ENCODE measurements around the gene PLEKHF1.
"Not testable (repeated sequence)": the region's sequence is repeated elsewhere in the genome, so short reads cannot be mapped to it uniquely, and the experiment has no call there.

The PLEKHF1 gene, protein sequence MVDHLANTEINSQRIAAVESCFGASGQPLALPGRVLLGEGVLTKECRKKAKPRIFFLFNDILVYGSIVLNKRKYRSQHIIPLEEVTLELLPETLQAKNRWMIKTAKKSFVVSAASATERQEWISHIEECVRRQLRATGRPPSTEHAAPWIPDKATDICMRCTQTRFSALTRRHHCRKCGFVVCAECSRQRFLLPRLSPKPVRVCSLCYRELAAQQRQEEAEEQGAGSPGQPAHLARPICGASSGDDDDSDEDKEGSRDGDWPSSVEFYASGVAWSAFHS

GRCh38 chr19:29665215-29665825 is at the start of gene PLEKHF1:
Gene PLEKHF1 (plus strand): TSS chr19:29665461. CDS start chr19:29673840, 8,379 bp downstream.
- peak; percentile 87 to 93 for DNase-seq

DNA sequence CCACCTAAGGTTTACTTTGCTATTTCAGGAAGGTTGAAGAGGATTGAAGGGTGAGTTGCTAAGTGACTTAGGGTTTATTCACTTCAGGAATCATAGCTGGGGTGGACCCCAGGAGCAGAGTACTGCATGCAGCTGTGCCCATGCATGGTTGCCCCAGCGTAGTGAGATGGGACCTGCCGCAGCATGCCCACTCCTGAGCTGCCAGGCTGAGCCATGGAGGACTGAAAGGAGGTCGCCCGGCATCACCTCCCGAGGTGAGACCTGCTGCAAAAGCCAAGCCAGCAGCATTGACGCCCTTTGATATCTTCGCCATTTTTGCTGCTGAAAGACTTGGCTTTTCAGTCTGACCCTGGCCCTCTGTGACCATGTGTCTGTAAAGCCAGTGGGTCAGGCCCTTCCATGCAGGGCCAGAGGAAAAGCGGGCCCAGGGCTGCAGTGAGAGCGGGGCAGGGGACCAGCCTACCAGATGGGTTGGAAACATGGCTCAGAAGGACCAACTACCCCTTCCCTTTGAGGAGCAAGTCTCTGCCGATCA is 49.3 kb upstream of the PLEKHF1 start:
- DNase-seq: no peak

- no peak for DNase-seq
These were observed 48.7 kb upstream of the PLEKHF1 start for GRCh38 chr19:29616541-29616940.

DNA sequence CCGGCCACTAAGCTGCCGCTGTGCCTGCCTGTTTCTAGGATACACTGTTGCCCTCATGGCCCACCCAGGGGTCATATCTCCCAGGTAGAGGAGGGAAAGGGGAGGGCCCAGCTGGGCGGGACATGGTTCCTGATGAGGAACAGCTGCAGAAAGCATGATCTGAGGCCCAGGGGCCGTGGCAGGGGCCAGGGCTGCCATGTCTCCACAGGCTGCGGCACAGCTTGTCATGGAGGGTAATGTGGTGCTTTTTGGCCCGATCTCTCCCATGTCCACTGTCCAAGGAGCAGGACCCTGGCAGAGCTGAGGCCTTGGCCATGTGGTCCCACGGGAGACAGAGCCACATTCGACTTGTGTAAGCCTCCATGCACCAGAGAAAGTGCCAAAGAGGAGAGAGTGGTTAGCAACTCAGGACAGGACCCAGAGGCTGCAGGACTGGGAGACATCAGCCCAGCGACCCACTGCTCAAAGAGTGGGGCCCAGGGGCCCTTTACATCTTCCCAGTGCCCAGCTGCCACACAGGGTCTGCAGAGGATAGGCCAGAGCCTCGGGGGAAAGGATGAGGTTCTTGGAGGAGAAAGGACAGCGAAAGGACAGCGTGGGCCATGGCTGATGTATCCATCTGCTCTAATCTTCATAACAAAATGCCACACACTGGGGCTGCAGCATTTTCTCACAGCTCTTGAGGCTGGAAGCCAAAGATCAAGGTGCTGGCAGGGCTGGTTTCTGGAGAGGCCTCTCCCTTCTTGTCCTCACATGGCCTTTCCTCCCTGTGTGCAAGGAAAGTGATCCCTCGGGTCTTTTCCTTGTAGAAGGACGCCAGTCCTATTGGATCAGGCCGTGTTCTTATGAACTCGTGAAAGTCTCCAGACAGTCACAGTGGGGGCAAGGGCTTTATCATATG is 47.6 kb upstream of the PLEKHF1 start:
- no peak for DNase-seq

GRCh38 chr19:29618434-29618833 is 46.8 kb upstream of the PLEKHF1 start:
- DNase-seq: no peak

DNA sequence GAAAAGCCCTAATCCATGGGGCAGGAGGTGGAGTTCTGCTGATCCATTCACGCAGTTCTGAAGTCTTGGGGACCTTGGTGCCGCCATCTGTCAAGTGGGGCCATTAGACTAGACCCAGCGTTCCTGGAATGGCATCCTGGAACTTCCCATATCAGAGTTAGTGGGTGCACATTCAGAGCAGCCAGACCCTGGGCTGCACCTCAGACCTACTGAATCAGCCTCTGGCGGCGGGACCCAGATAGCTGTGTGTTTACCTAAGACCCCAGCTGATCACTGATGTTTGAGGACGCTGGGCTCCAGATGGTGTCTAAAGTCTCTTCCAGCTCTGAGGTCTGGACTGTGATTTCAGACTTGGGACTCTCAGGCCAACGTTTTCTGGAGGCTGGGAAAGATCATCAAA is 46.4 kb upstream of the PLEKHF1 start:
- DNase-seq: no peak

GRCh38 chr19:29620931-29621351 is 44.3 kb upstream of the PLEKHF1 start:
- peak; percentile 53 to 65 for DNase-seq

DNA sequence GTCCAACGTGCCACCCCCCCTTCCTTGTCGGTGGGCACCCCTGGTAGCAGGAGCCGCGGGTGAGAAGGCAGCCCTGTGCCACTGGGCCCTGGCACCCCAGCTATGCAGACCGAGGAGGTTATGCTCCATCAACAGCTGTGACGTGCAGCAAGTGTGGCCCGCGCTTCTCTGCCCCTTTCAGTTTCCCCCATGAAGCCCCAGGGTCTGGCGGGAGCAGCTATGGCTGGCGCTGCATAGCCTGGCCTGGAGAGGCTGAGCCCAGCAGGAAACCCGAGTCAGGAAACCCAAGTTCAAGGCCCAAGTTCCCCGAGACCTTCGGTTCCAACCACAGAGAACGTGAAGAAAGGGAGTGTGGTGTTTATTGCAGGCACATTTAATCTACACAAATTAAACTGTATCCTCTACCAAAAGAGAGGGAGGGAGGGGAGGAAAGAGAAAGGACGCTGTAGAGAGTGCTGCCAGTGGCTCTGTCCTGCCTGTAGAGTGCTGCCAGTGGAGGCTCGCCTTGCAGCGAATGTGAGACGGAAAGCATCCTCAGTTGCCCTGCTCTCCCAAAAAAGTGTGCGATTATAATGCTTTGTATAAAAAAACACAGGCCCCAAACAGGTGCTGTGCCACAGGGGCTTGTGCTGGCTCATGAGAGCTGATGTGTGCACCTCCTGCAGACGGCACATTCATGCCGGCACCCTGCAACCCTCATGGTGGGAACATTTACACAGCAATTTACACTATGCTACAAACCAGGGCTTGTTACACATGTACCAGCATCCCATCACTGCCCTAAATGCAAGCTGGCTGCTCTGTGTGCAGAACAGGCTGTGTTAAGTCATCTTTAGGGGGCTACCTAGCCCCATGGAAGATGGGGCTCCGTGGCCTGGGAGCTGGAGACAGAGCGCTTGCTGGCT is 42.8 kb upstream of the PLEKHF1 start:
- peak in 1 of 2 donors; percentile 40 for DNase-seq

DNA sequence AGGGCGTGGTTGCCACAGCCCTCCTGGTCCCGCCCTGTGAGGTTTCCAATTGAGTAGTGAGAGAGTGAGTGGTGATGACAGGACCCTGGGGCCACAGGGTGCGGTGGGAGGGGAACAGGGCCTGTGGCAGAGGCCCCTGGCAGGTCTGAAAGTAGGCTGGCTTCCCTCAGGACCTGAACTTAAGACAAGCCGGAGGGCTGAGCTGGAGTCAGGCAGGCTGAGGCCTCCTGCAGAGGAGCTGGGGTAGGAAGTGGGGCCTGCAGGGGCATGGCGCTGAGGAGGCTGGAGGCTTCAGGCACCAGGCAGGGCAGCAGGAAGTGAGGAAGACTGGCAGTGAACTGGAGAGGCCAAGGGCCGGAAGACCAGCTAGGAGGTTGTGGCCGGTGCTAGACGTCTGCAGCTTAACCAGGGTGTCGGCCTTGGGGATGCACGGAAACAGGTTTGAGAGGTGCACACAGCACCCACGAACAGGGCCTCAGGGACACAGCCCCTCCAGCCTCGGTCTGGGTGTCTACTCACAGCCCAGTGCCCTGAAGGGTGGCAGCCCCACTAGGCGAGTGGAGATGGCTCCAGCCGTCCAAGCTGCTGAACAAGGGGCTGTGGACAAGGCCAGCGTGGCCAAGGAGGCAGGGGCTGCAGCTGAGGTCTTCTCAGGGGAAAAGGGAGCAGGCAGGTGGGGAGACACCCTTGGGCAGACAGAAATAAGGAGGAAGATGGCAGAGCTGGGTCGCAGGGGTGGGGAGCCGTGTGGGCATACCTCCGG is 41.4 kb upstream of the PLEKHF1 start:
- DNase-seq: peak; percentile 70

GRCh38 chr19:29624489-29625185 is 40.6 kb upstream of the PLEKHF1 start:
- DNase-seq: no peak

- no peak for DNase-seq
These were observed 40.0 kb upstream of the PLEKHF1 start for GRCh38 chr19:29625186-29625651.

DNA sequence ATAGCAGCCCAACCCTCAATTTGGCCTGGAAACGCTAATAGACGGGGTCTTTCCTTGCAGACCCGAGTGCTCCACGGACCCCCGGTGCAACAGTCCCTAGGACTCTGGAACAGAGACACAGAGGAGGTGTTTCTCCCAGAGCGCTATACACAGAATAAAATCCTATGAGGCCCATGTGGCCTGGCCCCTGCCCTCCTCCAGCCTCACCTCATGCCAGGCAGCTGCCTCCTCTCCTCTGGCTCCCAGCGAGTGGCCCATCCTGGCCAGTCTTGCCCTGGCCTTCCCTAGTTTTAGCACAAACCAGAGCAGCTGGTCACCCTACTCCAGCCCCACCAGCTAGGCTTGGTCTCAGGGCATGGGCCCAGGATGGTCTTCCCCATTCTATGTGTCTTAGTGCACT is 38.9 kb upstream of the PLEKHF1 start:
- no peak for DNase-seq

DNA sequence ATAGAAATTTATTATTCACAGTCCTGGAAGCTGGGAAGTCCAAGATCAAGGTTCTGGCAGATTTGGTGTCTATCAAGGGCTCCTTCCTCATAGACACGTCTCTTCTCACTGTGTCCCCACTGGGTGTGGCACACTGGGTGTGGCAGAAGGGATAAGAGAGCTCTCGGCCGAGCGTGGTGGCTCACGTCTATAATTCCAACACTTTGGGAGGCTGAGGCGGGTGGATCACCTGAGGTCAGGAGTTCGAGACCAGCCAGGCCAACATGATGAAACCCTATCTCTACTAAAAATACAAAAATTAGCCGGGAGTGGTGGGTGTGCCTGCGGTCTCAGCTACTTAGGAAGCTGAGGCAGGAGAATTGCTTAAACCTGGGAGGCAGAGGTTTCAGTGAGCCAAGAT is 38.4 kb upstream of the PLEKHF1 start:
- not testable (repeated sequence) for DNase-seq

DNA sequence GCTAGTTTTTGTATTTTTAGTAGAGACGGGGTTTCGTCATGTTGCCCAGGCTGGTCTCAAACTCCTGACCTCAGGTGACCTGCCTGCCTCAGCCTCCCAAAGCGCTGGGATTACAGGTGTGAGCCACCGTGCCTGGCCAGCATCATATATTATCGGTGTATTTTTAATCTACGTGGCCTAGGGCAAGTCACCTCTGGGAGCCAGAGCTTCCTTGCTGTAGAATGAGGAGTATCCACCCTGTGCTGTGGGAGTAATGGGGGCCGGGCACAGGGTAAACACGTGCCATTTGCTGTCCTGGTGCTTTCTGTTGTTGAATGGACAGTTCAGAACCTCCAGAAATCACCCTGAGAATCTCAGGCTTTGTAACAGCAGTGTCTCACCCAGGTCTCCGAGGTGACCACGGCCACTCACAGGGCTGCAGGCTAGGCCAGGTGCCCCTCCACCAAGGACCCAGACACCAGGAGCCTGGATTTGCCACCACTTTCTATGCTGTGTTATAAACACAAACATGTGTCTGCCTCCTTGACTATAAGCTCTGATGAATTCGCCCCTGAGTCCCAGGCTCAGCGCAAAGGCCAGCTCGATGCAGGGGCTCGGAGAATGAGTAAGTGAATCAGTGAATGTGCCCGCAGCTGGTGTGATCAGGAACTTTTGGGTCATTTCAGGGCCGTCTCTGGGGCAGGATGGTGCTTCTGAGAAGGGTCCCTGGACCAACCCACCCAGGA is 36.4 kb upstream of the PLEKHF1 start:
- no peak for DNase-seq

DNA sequence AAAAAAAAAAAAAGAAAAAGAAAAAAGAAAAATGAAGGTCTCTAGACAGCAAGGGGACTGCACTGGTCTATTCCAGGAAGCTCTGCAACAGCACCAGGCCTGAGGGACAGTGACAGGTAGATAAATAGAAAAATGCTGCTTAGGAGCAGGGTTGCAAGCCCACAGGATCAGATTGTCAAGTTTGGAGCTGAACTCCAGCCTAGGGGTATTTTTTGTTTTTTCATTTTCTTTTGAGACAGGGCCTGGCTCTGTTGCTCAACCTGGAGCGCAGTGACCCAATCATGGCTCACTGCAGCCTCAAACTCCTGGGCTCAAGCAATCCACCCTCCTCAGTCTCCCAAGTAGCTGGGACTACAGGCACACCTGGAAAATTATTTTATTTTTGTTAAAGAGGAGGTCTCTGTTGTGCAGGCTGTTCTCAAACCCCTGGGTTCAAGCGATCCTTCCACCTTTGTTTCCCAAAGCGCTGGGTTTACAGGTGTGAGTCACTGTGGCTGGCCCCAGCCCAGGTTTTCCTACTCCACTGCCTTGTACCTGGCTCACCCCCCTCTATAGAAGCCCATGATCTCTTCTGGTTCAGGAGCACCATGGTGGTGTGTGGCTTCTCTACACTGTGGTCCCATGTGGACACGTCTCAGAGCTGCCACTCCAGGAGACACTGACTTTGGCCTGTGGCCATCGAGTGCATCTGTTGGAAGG is 35.3 kb upstream of the PLEKHF1 start:
- no peak for DNase-seq

GRCh38 chr19:29630655-29631054 is 34.6 kb upstream of the PLEKHF1 start:
- DNase-seq: no peak

- DNase-seq: no peak
These were observed 33.8 kb upstream of the PLEKHF1 start for GRCh38 chr19:29631450-29631849.

DNA sequence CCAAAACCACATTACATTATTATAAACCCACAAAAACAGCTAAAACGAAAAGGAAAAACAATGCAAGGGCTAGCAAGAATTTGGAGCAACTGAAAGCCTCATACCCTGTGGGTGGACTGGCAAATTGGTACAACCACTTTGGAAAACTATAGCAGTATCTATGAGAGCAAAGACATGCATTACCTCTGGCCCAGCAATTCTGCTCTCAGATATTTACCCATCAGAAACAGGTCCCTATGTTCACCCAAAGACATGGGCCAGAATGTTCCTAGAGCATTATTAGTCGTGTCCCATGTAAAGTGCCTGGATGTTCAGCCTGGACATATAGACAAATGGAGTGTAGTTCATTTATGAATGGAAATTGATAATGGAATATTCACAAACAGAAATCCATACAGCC is 31.3 kb upstream of the PLEKHF1 start:
- DNase-seq: no peak

- DNase-seq: no peak
These were observed 30.7 kb upstream of the PLEKHF1 start for GRCh38 chr19:29634423-29635130.

All from stimulated activated CD4-positive, alpha-beta T cell treated with anti-CD3 and anti-CD28 coated beads, Interleukin-2, amount 100 ng/mL, for 24 hours (primary cell).